Adrenal gland (tissue), 5 donors: ENCODE results near the gene TSSK1B.

Source experiments
- POLR2A ChIP-seq, 2 donors: fragments of 450-650 bp; IDR thresholded peaks; one replicate each; pipeline ENCODE4 v1.6.1; 2017; ENCODE audit warnings: antibody characterized with exemption in 2 of 2, mild to moderate bottlenecking in 2 of 2, moderate library complexity in 1 of 2
- TF ChIP-seq, protein P1 (sequence below), 6 experiments: fragments of 450-650 bp in 4 of 6; fragments of 200-600 bp in 2 of 6; sonication (generic) in 1 of 6; IDR thresholded peaks; 1 replicate in 5 of 6; 2 replicates in 1 of 6; pipeline versions ENCODE4 v1.5.1 to v1.8.0; 2016 to 2021; ENCODE audit warnings: antibody characterized with exemption in 6 of 6, mild to moderate bottlenecking in 2 of 6, moderate library complexity in 1 of 6
- donor health status: DM: no; HTN: no; CAD: no.

DNA sequence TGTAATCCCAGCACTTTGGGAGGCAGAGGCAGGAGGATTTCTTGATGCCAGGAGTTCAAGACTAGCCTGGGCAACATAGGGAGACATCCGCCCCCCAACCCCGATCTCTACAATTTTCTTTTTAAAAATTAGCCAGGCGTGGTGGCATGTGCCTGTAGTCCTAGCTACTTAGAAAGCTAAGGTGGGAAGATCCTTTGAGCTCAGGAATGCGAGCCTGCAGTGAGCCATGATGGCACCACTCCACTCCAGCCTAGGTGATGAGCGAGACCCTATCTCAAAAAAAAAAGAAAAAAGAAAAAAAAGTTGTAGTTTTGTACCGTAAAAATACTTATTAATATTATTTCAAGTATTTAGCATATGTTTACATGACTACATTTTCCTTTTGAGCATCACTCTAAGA, 29.3 kb downstream of the TSSK1B start:
- no peak for TF ChIP-seq POLR2A (IDR thresholded peaks at IDR 0.05)
- TF ChIP-seq, protein P1, sequence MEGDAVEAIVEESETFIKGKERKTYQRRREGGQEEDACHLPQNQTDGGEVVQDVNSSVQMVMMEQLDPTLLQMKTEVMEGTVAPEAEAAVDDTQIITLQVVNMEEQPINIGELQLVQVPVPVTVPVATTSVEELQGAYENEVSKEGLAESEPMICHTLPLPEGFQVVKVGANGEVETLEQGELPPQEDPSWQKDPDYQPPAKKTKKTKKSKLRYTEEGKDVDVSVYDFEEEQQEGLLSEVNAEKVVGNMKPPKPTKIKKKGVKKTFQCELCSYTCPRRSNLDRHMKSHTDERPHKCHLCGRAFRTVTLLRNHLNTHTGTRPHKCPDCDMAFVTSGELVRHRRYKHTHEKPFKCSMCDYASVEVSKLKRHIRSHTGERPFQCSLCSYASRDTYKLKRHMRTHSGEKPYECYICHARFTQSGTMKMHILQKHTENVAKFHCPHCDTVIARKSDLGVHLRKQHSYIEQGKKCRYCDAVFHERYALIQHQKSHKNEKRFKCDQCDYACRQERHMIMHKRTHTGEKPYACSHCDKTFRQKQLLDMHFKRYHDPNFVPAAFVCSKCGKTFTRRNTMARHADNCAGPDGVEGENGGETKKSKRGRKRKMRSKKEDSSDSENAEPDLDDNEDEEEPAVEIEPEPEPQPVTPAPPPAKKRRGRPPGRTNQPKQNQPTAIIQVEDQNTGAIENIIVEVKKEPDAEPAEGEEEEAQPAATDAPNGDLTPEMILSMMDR (IDR thresholded peaks at IDR 0.05) = no peak
